Loucy (cell line): ENCODE data around the gene CRYGD.

Source experiments
- H2AFZ ChIP-seq: fragments of 200-600 bp; sonication (generic); 2 replicates; pipeline ENCODE4 v1.6.0; 2016; ENCODE audit warnings: antibody characterized with exemption, mild to moderate bottlenecking, low read length, moderate library complexity
- H3F3A ChIP-seq: fragments of 200-600 bp; 2 replicates; pipeline ENCODE4 v1.6.0; 2016; ENCODE audit warnings: antibody characterized with exemption, low read depth, mild to moderate bottlenecking
- H3K27me3 ChIP-seq: fragments of 200-600 bp; sonication (generic); 2 replicates; pipeline ENCODE4 v1.6.1; 2014; ENCODE audit warnings: low read length, mild to moderate bottlenecking; ENCODE audit not compliant: insufficient read depth, poor library complexity, severe bottlenecking
- H3K36me3 ChIP-seq: fragments of 200-600 bp; sonication (generic); 2 replicates; pipeline ENCODE4 v1.6.1; 2016; ENCODE audit warnings: low read length; ENCODE audit not compliant: insufficient read depth
- H3K4me1 ChIP-seq: fragments of 200-600 bp; sonication (generic); 2 replicates; pipeline ENCODE4 v1.5.1; 2014; ENCODE audit warnings: low read length, mild to moderate bottlenecking; ENCODE audit not compliant: insufficient read depth, poor library complexity, severe bottlenecking
- H3K4me2 ChIP-seq: fragments of 200-600 bp; sonication (generic); 2 replicates; pipeline ENCODE4 v1.6.0; 2014; ENCODE audit warnings: antibody characterized with exemption, low read length, low read depth, mild to moderate bottlenecking; ENCODE audit not compliant: poor library complexity, severe bottlenecking
- H3K4me3 ChIP-seq: fragments of 200-600 bp; sonication (generic); 2 replicates; pipeline ENCODE4 v1.5.1; 2014; ENCODE audit warnings: low read length, mild to moderate bottlenecking, mixed read lengths; ENCODE audit not compliant: poor library complexity, severe bottlenecking
- H3K79me2 ChIP-seq: fragments of 200-600 bp; sonication (generic); 2 replicates; pipeline ENCODE4 v1.6.1; 2014; ENCODE audit warnings: low read length; ENCODE audit not compliant: insufficient read depth
- H3K9ac ChIP-seq: fragments of 200-600 bp; sonication (generic); 2 replicates; pipeline ENCODE4 v1.6.0; 2014; ENCODE audit warnings: mild to moderate bottlenecking, low read depth, low read length, moderate library complexity; ENCODE audit not compliant: poor library complexity, severe bottlenecking
- H3K9me2 ChIP-seq: fragments of 200-600 bp; sonication (generic); replicated peaks from 2 replicates; pipeline ENCODE4 v1.6.1; 2016; ENCODE audit warnings: low read depth, low read length, mixed read lengths
- H3K9me3 ChIP-seq: fragments of 200-600 bp; sonication (generic); 2 replicates; pipeline ENCODE4 v1.6.1; 2014; ENCODE audit warnings: mild to moderate bottlenecking, antibody characterized with exemption, low read length, low read depth; ENCODE audit not compliant: insufficient read depth
- H4K20me1 ChIP-seq: fragments of 200-600 bp; sonication (generic); 2 replicates; pipeline ENCODE4 v1.6.0; 2014; ENCODE audit warnings: antibody characterized with exemption, low read length, mild to moderate bottlenecking; ENCODE audit not compliant: insufficient read depth, poor library complexity, severe bottlenecking
- CTCF ChIP-seq: fragments of 200-600 bp; sonication (generic); conservative IDR thresholded peaks from 2 replicates; pipeline ENCODE4 v1.5.1; 2014; ENCODE audit warnings: mild to moderate bottlenecking, antibody characterized with exemption, low read length
- EZH2phosphoT487 ChIP-seq: fragments of 200-600 bp; IDR thresholded peaks from 2 replicates; pipeline ENCODE4 v1.6.1; 2018; ENCODE audit warnings: antibody characterized with exemption, mild to moderate bottlenecking, moderate library complexity, borderline replicate concordance

The CRYGD gene

GRCh38 chr2:208096080-208096479 lies 28.2 kb downstream of the CRYGD start:
- Histone ChIP-seq H3K4me3 (no peak overlapping the region), H2AFZ (0 out of 2 replicates have a peak overlapping the region, but pooled peaks have one; percentile 24), H3K27me3 (no peaks in the 10 kb centered on the region), H3K36me3 (no peaks in the 10 kb centered on the region), H3K4me1 (peaks cover 13% of the 10 kb centered on the region), H3F3A (peaks cover 4% of the 10 kb centered on the region), H3K9me3 (no peaks in the 10 kb centered on the region), H3K9ac (no peak overlapping the region), H3K9me2 (no peaks in the 10 kb centered on the region), H3K4me2 (no peak overlapping the region), H4K20me1 (no peaks in the 10 kb centered on the region), H3K79me2 (no peaks in the 10 kb centered on the region)
- TF ChIP-seq CTCF: no peak
- no peak for TF ChIP-seq EZH2phosphoT487

- no peak for TF ChIP-seq EZH2phosphoT487
- no peaks in the 10 kb centered on the region for H4K20me1 ChIP-seq
- no peak overlapping the region for H3K4me2 ChIP-seq
Measured at GRCh38 chr2:208093128-208093527, 31.2 kb downstream of the CRYGD start.

DNA sequence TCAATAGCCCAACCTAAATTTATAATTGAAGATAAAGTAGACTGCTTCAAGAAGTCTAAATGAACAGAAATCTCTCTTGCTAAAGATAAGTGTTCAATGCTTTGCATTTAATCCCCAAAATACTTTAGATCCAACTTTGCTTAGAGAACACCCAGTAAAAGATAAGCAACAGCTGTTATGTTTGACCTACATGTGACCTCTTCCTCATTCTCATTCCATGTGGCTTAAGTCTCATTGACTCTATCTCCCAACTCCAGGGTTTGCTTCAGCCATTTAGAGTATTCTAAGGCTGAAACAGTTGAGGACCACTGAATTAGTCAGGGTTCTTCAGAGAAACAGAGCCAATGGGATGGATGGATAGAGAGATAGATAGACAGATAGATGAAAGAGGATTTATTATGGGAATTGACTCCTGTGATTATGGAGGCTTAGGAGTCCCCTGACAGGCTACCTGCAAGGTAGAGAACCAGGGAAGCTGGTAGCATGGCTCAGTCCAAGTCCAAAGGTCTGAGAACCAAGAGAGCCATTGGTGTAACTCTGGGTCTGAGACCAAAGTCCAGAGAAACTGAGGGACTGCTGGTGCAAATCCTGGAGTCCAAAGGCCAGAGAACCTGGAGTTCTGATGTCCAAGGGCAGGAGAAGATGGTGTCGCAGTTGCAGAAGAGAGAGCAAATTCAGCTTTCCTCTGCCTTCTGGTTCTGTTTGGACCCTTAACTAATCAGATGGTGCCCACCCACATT lies 32.1 kb downstream of the CRYGD start:
- Histone ChIP-seq H3K4me3 (no peak overlapping the region), H3K9ac (no peak overlapping the region), H2AFZ (no peak overlapping the region), H3K36me3 (no peaks in the 10 kb centered on the region), H3K79me2 (no peaks in the 10 kb centered on the region), H3K9me2 (no peaks in the 10 kb centered on the region), H4K20me1 (no peaks in the 10 kb centered on the region), H3K9me3 (no peaks in the 10 kb centered on the region), H3F3A (no peaks in the 10 kb centered on the region), H3K27me3 (no peaks in the 10 kb centered on the region), H3K4me1 (no peaks in the 10 kb centered on the region), H3K4me2 (no peak overlapping the region)
- no peak for TF ChIP-seq EZH2phosphoT487
- TF ChIP-seq CTCF: no peak

More at GRCh38 chr2:208093128-208093527, 31.2 kb downstream of the CRYGD start:
- no peaks in the 10 kb centered on the region for H3K79me2 ChIP-seq
- no peaks in the 10 kb centered on the region for H3K9me3 ChIP-seq
- H2AFZ ChIP-seq: no peak overlapping the region; the same call in 1 of the 2 replicates
- no peaks in the 10 kb centered on the region for H3K4me1 ChIP-seq
- no peaks in the 10 kb centered on the region for H3F3A ChIP-seq
- H3K4me3 ChIP-seq: no peak overlapping the region
- no peak overlapping the region for H3K9ac ChIP-seq
- H3K36me3 ChIP-seq: no peaks in the 10 kb centered on the region
- H3K9me2 ChIP-seq: no peaks in the 10 kb centered on the region
- no peaks in the 10 kb centered on the region for H3K27me3 ChIP-seq

- Histone ChIP-seq H3K4me1 (no peaks in the 10 kb centered on the region), H3K27me3 (no peaks in the 10 kb centered on the region), H3K4me3 (no peak overlapping the region), H3F3A (no peaks in the 10 kb centered on the region), H3K9me2 (no peaks in the 10 kb centered on the region), H4K20me1 (no peaks in the 10 kb centered on the region), H3K9ac (no peak overlapping the region), H3K4me2 (no peak overlapping the region), H3K9me3 (no peaks in the 10 kb centered on the region), H3K36me3 (no peaks in the 10 kb centered on the region), H3K79me2 (no peaks in the 10 kb centered on the region), H2AFZ (no peak overlapping the region)
- TF ChIP-seq EZH2phosphoT487 (no peak), CTCF (no peak)
Measured at GRCh38 chr2:208090420-208090819, 33.9 kb downstream of the CRYGD start.
